NCI-H1694 treated with DMSO at 0.1 percent for 48 hours (cell line): ENCODE results near the gene DLG1.
"Not testable (repeated sequence)": the region's sequence is repeated elsewhere in the genome, so short reads cannot be mapped to it uniquely, and the experiment has no call there.

Experiments
- DNase-seq: peaks from one replicate; lab custom pipeline; 2025; lab: John Stamatoyannopoulos, UW

DLG1 gene

DNA sequence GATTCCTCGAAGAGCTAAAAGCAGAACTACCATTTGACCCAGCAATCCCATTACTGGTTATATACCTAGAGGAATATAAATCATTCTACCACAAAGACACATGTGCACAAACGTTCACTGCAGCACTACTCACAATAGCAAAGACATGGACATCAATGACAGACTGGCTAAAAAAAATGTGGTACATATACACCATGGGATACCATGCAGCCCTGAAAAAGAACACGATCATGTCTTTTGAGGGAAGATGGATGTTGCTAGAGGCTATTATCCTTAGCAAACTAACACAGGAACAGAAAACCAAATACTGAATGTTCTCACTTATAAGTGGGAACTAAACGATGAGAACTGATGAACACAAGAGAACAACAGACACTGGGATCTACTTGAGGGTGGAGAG, 86.7 kb downstream of the DLG1 start:
- DNase-seq, result not testable (repeated sequence)

DNA sequence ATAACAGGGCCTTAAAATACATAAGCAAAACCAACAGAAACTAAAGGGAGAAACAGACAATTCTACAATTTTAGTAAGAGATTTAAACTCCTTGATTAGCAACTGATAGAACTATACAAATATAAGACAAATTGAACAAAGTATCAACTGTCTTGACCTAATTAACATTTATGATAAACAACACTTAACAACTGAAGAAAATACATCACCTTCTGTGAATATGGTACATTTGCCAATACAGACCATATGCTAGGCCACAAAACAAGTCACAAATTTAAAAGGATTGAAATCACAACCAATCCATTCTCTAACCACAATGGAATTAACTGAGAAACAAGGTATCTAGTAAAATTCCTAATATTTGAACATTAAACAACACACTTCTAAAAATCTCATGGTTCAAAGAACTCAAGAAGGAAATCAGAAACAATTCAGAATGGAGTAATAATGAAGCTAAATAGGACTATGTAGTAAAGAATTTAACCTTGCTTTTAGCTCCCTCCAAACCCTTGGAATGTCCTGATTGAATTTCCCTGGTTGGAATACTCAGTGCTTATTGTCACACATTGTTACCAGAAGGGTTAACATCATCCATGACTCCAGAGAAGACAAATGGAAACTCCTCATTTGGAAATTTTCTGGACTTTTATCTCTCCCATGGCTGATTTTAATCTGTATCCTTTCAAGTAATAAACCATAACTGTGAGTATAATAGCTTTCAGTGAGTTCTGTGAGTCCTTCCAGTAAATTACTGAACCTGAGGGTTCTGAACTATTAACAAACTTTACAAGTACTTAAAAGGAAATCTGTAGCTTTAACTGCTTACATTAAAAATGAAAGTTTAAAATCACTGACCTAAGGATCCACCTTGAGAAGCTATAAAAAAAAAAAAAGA, 88.8 kb downstream of the DLG1 start:
- peak; percentile 17 for DNase-seq

DNA sequence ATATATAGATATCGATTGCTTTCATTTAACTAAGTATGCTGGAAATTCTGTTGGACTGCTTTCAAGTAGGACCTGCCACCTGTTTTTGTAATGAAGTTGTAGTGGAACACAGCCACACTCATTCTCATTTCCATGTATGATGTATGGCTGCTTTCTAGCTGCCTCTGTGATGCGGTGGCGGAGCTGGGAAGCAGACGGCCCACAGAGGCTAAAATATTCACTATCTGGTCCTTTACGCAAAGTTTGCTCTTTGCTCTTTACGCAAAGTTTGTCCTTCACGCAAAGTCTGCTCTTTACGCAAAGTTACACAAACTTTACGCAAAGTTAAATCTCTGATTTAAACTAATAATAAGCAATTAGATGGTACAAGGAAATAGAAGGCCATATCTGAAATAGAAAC, 91.5 kb downstream of the DLG1 start:
- DNase-seq, result no peak

DNA sequence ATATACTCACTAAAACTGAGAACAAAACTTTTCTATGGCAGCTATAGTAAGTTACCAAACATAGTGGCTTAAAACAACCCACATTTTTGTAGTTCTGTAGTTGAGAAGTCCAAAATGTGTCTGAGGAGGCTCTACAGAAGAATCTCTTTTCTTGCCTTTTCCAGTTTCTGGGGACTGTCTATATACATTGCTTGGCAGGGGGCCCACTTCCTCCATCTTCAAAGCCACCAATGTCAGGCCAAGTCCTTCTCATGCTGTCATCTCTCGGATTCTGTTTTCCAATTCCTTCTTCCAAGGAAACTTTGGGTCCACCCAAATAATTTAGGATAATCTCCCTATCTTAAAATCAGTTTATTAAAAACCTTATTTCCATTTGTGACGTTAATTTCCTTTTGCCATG, 92.7 kb downstream of the DLG1 start:
- DNase-seq, result no peak

DNA sequence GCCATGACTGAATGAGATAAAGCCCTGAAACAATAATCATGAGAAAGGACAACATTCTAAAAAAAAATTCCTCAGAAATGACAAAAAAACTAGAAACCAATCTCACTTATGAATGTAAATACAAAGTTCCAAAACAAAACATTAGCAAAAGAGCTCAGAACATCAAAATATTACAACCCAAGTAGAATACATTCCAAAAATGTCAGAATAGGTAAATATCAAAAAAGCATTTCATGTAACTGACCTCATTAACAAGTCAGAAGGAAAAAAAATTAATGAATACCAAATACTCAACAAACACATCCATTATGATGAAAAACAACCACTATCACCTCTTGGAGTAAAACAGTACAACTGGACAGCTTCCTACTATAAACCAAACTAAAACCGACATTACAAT, 93.1 kb downstream of the DLG1 start:
- DNase-seq, result no peak

DNA sequence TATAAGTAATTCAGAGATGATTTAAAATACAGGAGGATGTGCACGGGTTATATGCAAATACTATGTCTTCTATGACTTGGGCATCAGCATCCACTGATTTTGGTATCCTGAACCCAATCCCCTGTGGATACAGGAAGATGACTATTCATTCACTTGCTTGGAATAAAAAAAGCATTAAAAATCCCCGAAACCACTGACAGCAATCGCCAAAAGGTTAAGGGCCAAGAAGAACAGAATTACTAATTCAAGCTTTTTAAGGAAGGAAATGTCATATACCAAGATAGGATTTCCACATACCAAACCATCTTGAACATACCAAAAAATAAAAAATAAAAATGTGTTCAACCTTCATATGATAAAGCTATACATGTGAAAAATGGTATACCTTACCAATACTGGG, 93.7 kb downstream of the DLG1 start:
- no peak for DNase-seq

DNA sequence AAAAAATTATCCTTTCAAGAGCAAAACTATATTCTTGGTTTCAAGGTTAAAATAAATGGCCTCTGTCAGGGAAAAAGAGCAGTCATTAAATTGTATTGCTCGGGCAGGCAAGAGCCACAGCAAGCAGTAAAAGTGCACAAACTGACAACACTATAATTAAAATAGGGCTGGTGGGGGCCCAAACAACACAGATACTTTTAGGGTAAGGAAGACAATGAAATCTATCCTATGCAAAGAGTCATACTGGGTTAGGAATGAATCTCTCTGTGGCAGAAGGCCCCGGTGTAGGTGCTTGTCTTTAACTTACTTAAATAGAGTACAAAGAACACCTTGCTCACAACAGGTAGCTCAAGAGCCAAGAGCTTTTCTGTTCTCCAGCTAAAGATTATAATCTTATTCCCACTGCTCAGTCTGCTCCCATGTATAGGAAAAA, 94.7 kb downstream of the DLG1 start:
- DNase-seq, result no peak

DNA sequence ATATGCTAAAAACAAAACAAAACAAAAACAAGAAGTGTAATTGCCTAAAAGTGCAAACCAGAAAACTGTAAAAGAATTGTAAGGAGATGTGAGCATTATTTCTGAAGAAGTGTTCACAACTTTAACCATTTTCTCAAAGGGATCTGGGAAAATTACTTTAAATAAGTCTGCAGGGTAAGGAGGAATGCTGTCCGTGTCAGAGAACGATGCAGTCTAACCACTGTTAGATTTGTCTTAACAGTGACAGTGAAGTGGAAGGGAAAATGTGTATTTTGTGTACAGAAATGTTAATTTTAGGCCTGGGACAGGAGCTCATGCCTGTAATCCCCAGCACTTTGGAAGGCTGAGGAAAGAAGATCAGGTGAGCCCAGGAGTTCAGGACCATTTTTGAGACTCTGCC, 95.7 kb downstream of the DLG1 start:
- DNase-seq, result no peak

DNA sequence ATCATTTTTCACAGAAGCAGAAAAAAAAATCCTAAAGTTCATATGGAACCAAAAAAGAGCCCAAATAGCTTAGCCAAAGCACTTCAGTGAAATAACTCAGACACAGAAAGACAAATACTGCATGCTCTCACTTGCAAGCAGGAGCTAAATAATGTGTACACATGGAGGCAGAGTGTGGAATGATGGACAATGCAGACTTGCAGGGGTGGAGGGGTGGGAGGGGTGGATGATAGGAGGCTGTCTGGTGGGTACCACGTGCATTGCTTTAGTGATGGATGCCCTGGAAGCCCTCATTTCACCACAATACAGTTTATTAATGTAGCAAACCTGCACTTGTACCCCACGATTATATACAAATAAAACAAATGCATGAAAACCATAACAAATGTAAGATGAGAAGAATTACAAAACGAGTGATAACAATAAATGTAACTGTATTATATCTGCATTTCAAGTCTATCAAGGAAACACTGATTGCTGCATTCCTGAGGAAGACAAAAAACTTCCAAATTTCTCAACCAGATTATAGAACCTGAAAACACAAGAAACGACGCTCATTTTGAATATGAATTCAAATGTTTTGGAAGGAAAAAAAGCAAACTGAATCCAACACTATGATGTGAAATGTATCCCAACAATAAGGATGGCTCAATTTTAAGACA, 96.5 kb downstream of the DLG1 start:
- DNase-seq, result no peak

DNA sequence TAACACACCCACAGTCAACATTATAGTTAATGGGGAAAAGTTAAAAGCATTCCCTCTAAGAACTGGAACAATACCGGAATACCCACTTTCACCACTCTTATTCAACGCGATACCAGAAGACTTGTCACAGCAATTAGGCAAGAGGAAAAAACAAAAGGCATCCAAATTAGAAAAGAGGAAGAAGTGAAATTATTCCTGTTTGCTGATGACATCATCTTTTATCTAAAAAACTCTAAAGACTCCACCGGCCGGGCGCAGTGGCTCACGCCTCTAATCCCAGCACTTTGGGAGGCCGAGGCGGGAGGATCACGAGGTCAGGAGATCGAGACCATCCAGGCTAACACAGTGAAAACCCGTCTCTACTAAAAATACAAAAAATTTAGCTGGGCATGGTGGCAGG, 97.6 kb downstream of the DLG1 start:
- DNase-seq, result not testable (repeated sequence)

DNA sequence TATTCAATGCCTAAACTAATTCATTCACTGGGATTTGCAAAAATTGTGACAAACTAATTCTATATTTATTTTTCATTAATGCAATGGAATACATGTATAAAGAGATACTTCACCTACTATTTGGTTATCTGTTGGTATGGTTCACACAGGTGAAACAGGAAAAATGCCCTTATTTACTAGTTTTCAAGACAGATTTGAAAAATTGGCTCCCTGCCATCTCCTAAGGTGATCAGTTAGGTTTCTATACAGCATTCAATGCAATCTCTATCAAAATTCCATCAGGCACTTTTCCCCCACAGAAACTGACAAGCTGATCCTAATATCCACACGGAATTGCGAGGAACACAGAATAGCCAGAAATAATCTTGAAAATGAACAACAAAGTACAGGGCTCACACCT, 101.1 kb downstream of the DLG1 start:
- no peak for DNase-seq

DNA sequence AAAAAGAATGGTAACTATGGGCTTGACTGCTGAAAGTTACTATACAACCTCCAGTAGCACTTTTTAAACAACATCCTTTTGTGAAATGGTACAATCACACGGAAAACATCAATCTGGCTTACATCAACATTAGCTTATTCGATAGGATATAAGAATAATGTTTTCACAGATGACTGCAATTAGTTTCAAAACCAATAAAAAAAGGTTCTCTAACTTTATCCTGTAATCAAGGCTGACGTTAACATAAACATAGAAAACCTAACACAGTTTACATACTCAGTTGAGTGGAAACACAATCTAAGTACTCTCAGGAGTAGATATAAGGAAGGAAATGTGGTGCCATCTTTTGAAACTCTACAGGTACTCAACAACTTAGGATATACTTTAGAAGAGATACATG, 102.2 kb downstream of the DLG1 start:
- no peak for DNase-seq

DNA sequence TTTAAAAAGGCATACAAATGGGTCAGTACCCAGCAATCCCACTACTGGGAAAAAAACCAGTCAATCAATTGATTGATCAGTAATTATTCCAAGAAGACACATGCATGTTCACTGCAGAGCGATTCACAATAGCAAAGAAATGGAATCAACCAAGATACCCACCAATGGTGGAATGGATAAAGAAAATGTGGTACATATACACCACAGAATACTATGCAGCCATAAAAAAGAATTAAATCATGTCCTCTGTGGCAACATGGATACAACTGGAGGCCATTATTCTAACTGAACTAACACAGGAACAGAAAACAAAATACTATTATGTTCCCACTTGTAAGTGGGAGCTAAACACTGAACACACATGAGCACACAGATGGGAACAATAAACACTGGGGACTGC, 103.1 kb downstream of the DLG1 start:
- no peak for DNase-seq

DNA sequence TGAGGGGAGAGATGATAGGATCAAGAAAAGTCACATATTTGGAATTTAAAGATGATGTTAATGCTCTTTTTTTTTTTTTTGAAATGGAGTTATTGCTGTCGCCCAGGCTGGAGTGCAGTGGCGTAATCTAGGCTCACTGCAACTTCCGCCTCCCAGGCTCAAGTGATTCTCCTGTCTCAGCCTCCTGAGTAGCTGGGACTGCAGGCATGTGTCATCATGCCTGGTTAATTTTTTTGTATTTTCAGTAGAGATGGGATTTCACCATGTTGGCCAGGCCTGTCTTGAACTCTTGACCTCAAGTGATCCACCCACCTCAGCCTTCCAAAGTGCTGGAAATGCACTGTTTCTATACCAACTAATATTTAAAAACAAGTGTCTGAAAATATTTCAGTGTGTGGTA, 104.7 kb downstream of the DLG1 start:
- not testable (repeated sequence) for DNase-seq

DNA sequence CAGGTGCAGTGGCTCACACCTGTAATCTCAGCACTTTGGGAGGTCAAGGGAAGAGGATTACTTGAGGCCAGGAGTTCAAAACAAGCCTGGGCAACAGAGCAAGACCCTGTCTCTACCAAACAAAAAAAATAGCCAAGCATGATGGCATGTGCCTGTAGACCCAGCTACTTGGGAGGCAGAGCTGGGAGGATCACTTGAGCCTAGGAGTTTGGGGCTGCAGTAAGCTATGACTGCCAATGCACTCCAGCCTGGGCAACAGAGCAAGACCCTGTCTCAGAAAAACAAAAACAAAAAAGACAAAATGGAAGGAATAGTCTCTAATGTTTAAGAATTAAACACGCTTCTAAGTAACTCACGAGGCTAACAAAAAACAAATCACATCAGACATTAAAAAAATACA, 106.5 kb downstream of the DLG1 start:
- no peak for DNase-seq

DNA sequence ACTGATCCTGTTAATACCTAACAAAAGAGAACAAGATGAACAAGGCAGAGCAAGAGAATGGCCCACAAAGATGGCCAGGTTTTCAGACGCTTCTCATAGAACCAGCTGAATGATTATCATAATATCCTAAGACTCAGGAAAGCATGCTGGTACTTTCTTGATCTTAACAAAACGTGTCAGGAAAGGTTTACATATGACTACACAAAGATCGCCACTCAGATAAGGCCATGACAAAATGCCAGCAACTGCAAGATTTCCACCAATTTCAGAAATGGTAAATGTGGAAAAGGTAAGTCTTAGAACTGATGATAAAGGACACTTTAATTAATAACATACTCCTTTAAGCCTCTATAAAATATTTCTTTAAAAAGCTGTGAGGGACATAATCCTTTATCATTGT, 108.8 kb downstream of the DLG1 start:
- DNase-seq, result no peak

DNA sequence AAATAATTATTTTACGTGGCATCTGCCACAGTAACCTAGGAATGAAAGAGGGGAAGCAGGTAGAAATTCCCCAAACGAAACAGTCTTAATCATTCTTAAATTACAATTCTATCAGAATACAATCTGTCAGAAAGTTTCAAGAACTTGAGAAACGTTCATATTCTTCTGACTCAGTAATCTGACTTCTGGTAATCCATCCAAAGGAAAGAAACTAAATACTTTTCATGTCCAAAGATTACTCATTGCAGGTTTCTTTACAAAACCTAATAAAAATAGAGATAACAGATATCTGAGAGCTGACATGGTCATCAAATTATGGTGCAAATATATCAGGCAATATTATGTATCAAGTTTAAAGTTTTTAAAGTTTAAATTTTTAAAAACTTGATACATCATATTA, 109.4 kb downstream of the DLG1 start:
- DNase-seq, result no peak

DNA sequence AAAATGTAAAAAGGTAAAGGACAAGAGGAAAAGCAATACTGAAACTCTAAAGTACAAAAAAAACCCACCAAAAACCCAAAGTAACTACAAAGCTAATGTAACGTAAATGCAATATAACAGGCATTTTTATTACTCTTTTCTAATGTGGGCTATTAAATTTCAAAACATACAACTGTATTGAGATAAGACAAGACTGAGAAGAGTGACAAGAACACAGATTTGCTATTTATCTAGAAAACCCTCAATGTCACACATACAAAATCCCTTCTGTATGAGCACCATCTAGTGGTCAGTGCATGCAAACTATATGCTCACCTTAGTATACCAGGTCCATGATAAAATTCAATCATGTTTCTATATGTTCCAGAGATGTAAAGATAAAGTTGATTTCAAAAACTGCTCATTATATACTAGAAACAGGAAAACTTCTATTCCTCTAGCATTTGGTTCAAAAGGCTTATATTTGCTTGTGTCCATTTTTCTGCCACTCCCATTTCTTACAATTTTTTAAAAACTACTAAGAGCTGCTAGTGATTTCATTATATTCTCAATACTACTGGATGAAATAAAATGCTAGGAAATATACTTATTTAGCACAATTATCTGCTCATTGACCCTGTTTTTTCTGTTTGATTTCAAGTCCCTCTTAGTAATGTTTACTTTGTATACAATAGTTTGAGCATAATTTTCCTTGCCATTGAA, 111.4 kb downstream of the DLG1 start:
- peak; percentile 81 for DNase-seq

DNA sequence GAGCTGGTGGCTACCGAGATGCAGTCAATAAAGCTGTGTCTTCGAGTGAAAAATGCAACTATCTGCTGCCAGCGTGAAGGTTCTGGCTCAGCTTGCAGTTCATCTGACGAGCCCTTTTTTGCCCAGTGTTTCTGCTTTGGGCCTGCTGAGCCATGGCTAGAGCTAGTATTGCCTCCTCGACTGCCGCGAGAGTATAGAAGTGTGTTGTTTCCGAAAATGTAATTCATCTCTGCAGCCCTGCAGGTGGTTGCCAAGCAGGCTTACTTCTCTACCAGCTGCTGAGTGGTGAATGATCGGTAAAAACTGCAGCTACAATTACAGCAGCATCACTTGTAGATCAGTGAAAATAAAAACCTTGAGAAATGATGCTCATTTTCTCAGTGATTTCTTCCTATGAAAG, 114.8 kb downstream of the DLG1 start:
- DNase-seq, result peak; percentile 37

DNA sequence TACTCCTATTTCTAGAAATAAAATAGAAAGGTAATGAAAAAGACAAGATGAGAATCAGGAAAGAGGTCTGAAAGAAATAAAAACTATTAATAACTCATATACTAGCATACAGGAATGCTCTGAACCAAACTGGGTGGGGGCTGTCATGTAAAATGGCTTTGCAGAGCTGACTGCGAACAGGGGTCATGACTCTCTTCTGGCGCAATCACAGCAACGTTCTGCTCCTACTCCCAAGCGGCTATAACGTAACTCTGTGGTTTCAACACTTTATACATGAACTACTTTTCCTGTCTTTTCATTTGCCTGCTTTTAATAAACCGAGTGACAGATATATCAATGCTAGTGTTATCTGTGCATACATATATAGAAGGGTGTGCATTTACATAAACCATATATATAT, 116.7 kb downstream of the DLG1 start:
- no peak for DNase-seq

DNA sequence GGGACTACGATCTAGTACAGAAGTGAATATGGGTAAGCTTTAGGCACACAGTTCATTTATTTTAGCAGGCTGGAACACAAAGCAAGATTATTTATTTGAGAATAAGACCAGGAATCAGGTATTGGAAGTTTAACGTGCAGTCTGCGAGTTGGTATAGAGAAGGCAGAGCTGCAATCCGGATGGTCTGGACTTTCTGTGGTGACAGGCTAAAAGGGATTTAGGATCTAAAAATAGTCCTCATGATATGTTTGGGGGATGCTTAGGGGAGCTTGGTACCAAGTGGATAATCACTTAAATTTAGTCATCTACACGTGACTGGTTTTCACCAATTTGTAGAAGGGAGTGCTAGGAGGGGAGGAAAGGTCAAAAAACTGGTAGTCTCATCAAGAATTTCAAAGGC, 119.4 kb downstream of the DLG1 start:
- DNase-seq, result no peak

DNA sequence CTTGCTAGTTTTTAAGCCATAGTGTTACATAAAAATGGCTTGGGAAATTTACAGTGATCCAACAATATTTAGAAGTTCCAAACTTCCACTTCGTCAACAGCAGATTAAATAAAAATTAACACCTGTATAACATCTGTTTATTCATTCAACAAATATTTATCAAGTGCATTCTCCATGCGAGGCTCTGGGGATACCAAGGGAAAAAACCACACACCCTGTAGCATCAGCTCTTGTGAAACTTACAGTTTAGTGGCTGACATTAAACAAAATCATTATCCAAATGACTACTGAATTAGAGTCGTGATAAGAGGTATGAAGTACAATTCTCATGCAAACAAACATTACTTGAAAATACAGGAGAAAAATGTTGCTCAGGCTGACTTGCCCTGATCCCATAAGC, 122.9 kb downstream of the DLG1 start:
- DNase-seq, result no peak

DNA sequence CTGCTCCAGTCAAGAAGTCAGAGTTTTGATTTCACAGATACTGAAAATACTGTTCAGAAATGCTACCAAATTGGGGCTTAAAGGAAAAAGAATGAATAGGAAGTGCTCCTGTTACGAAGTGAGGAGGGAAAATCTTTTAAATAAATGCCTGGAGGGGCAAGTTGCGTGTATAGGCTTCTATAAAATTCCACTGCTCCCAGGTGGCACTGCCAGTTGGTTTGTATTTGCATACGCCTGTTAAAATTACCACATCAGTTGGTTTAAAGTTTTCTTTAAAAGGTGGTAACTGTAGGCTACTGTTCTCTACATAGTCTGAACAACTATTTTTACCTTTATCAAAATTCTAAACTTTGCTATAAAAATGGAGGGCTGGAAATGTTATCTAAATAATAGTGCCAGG, 123.5 kb downstream of the DLG1 start:
- no peak for DNase-seq
